ENCODE measurements around the gene CERCAM. TPM values are rescaled to one million over a fixed set of nuclear protein-coding genes. Genes with fewer than 3 reads are reported as not detected.

CERCAM gene
- polyA plus RNA-seq, 1 donor (not counting 4 experiments of a cell fraction or from before 2014, with no cell fraction given): 15.9 TPM

DNA sequence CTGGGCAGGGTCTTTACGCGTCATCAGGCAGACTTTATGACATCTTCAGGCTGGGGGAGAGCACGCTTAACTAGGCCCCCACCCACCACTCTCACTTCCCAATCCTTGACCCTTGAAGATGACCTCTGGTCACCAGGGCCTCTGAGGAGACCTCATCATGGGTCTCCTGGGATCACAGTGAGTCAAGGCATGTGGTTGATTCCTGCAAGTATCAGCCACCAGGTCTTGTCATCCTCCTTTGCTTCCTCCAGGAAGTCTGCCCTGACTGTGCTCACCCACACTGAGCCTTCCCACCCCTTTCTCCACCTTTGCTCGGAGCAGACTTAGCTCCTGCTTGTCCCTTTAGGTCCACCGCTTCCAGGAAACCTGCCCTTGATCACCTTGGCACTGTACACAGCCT lies 52.4 kb downstream of the CERCAM start:
- Histone ChIP-seq H2AFZ (ENCODE audit: control insufficient read depth, low read length) (no peak overlapping the region), H3K9me3 (ENCODE audit: control insufficient read depth, low read depth, low read length) (no peaks in the 10 kb centered on the region), H3K36me3 (ENCODE audit: control insufficient read depth in 2 of 2, extremely low read depth in 1 of 2, insufficient read depth in 2 of 2, low read length in 2 of 2) (peaks cover 11 to 15% of the 10 kb centered on the region in 2 experiments), H3K9ac (ENCODE audit: control insufficient read depth, extremely low read depth, insufficient read depth, low read length) (no peak overlapping the region), H3K9me1 (ENCODE audit: control insufficient read depth, extremely low read depth, insufficient read depth, low read length) (no peaks in the 10 kb centered on the region), H3K27me3 (ENCODE audit: control insufficient read depth, extremely low read depth, insufficient read depth, low read length) (no peaks in the 10 kb centered on the region), H3K4me3 (ENCODE audit: control insufficient read depth in 2 of 3, extremely low read depth in 1 of 3, insufficient read depth in 2 of 3, low read depth in 1 of 3, low read length in 3 of 3) (no peak overlapping the region), H3K4me1 (ENCODE audit: control insufficient read depth, extremely low read depth, insufficient read depth, low read length) (no peaks in the 10 kb centered on the region), H3K27ac (ENCODE audit: control insufficient read depth, insufficient read depth, low read length) (no peak overlapping the region), H4K20me1 (ENCODE audit: control insufficient read depth, extremely low read depth, insufficient read depth, low read length) (no peaks in the 10 kb centered on the region), H3K79me2 (ENCODE audit: control insufficient read depth, insufficient read depth, low read length) (no peaks in the 10 kb centered on the region), H3K4me2 (ENCODE audit: control insufficient read depth, extremely low read depth, insufficient read depth, low read depth, low read length) (no peak overlapping the region)
- dilution Hi-C loops (cut with MboI; ENCODE audit: extremely low pct_ligation_motif_present, low sequenced_read_pairs): no loop called here
- FAIRE-seq (no peak), DNase-seq (ENCODE audit: low read depth, low spot score) (no peak)
- TF ChIP-seq EZH2 (IDR thresholded peaks at IDR 0.05; ENCODE audit: low read length): no peak
- TF ChIP-seq, protein P1, sequence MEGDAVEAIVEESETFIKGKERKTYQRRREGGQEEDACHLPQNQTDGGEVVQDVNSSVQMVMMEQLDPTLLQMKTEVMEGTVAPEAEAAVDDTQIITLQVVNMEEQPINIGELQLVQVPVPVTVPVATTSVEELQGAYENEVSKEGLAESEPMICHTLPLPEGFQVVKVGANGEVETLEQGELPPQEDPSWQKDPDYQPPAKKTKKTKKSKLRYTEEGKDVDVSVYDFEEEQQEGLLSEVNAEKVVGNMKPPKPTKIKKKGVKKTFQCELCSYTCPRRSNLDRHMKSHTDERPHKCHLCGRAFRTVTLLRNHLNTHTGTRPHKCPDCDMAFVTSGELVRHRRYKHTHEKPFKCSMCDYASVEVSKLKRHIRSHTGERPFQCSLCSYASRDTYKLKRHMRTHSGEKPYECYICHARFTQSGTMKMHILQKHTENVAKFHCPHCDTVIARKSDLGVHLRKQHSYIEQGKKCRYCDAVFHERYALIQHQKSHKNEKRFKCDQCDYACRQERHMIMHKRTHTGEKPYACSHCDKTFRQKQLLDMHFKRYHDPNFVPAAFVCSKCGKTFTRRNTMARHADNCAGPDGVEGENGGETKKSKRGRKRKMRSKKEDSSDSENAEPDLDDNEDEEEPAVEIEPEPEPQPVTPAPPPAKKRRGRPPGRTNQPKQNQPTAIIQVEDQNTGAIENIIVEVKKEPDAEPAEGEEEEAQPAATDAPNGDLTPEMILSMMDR (optimal IDR thresholded peaks at IDR 0.05 in 1 of 3, IDR thresholded peaks at IDR 0.05 in 1 of 3, conservative IDR thresholded peaks at IDR 0.05 in 1 of 3; ENCODE audit: extremely low read depth in 1 of 3, insufficient read depth in 2 of 3, low read length in 3 of 3): no peak

DNA sequence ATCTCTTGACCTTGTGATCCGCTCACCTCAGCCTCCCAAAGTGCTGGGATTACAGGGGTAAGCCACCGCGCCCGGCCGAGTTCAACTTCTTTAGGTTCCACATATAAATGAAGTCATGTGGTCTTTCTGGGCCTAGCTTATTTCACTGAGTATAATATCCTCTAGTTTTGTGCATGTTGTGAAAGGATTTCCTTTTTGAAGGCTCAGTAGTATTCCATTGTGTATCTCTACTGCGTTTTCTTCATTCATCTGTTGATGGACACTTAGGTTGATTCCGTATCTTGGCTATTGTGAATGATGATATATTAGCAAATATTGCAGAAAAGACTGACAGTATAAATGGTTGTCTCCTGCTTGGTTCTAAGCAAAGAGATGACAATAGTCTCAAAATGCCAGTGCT lies 55.2 kb downstream of the CERCAM start:
- Histone ChIP-seq H3K36me3 (ENCODE audit: control insufficient read depth in 2 of 2, extremely low read depth in 1 of 2, insufficient read depth in 2 of 2, low read length in 2 of 2) (peaks cover 6 to 21% of the 10 kb centered on the region in 2 experiments), H3K4me1 (ENCODE audit: control insufficient read depth, extremely low read depth, insufficient read depth, low read length) (no peaks in the 10 kb centered on the region), H3K27me3 (ENCODE audit: control insufficient read depth, extremely low read depth, insufficient read depth, low read length) (no peaks in the 10 kb centered on the region), H3K79me2 (ENCODE audit: control insufficient read depth, insufficient read depth, low read length) (no peaks in the 10 kb centered on the region), H2AFZ (ENCODE audit: control insufficient read depth, low read length) (no peak overlapping the region), H3K27ac (ENCODE audit: control insufficient read depth, insufficient read depth, low read length) (no peak overlapping the region), H3K4me3 (ENCODE audit: control insufficient read depth in 2 of 3, extremely low read depth in 1 of 3, insufficient read depth in 2 of 3, low read depth in 1 of 3, low read length in 3 of 3) (no peak overlapping the region), H3K9ac (ENCODE audit: control insufficient read depth, extremely low read depth, insufficient read depth, low read length) (no peak overlapping the region), H3K9me3 (ENCODE audit: control insufficient read depth, low read depth, low read length) (no peaks in the 10 kb centered on the region), H3K9me1 (ENCODE audit: control insufficient read depth, extremely low read depth, insufficient read depth, low read length) (no peaks in the 10 kb centered on the region), H4K20me1 (ENCODE audit: control insufficient read depth, extremely low read depth, insufficient read depth, low read length) (no peaks in the 10 kb centered on the region), H3K4me2 (ENCODE audit: control insufficient read depth, extremely low read depth, insufficient read depth, low read depth, low read length) (no peak overlapping the region)
- no peak for FAIRE-seq
- dilution Hi-C loops (cut with MboI; ENCODE audit: extremely low pct_ligation_motif_present, low sequenced_read_pairs): no loop called here
- DNase-seq (ENCODE audit: low read depth, low spot score): no peak
- TF ChIP-seq, protein P1 (optimal IDR thresholded peaks at IDR 0.05 in 1 of 3, IDR thresholded peaks at IDR 0.05 in 1 of 3, conservative IDR thresholded peaks at IDR 0.05 in 1 of 3; ENCODE audit: extremely low read depth in 1 of 3, insufficient read depth in 2 of 3, low read length in 3 of 3): no peak
- no peak for TF ChIP-seq EZH2 (IDR thresholded peaks at IDR 0.05; ENCODE audit: low read length)

Measured in keratinocyte (primary cell).